GM12865 (cell line): ENCODE measurements around the gene HPDL.

Experiments used
- DNase-seq: peaks from one replicate; pipeline ENCODE4 v3.0.0; 2010; ENCODE audit warnings: low read depth
- H3K4me3 ChIP-seq: 2 replicates; pipeline ENCODE4 v1.5.1; 2011; ENCODE audit warnings: mild to moderate bottlenecking, low read depth, low read length, control low read depth
- TF ChIP-seq, protein P1 (sequence below): IDR thresholded peaks from 2 replicates; pipeline ENCODE4 v1.5.1; 2011; ENCODE audit warnings: low read length, control low read depth, low read depth, inconsistent platforms; ENCODE audit not compliant: insufficient read depth; ENCODE audit errors: missing control alignments

Gene HPDL

GRCh38 chr1:45344499-45344898 lies 17.8 kb downstream of the HPDL start:
- TF ChIP-seq, protein P1, sequence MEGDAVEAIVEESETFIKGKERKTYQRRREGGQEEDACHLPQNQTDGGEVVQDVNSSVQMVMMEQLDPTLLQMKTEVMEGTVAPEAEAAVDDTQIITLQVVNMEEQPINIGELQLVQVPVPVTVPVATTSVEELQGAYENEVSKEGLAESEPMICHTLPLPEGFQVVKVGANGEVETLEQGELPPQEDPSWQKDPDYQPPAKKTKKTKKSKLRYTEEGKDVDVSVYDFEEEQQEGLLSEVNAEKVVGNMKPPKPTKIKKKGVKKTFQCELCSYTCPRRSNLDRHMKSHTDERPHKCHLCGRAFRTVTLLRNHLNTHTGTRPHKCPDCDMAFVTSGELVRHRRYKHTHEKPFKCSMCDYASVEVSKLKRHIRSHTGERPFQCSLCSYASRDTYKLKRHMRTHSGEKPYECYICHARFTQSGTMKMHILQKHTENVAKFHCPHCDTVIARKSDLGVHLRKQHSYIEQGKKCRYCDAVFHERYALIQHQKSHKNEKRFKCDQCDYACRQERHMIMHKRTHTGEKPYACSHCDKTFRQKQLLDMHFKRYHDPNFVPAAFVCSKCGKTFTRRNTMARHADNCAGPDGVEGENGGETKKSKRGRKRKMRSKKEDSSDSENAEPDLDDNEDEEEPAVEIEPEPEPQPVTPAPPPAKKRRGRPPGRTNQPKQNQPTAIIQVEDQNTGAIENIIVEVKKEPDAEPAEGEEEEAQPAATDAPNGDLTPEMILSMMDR = no peak
- no peak for DNase-seq
- H3K4me3 ChIP-seq = no peak overlapping the region

- no peak overlapping the region for H3K4me3 ChIP-seq
- no peak for DNase-seq
- TF ChIP-seq, protein P1 = no peak
Measured at GRCh38 chr1:45345014-45345413, 18.3 kb downstream of the HPDL start.

GRCh38 chr1:45346473-45346872 lies 19.8 kb downstream of the HPDL start:
- DNase-seq = no peak
- no peak overlapping the region for H3K4me3 ChIP-seq
- TF ChIP-seq, protein P1 = no peak

GRCh38 chr1:45348020-45348419 lies 21.3 kb downstream of the HPDL start:
- TF ChIP-seq, protein P1 = no peak
- no peak for DNase-seq
- H3K4me3 ChIP-seq = no peak overlapping the region

DNA sequence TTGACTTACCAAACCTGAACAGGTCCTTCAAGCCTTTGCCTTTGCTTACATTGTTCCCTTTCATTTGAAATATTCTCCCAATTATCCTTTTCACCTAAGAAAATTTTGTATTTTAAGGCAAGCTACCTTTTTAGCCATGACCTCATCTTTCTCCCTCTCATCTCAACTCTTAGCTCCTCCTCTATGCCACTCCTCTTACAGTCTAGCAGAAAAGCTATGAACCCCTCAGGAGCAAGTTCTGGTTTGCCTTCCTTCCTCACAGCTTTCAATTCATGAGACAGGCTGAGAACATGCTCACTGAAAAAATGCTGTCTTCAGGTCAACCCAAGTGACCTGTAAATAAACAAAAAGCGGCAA lies 21.9 kb downstream of the HPDL start:
- TF ChIP-seq, protein P1 = no peak
- DNase-seq = no peak
- no peak overlapping the region for H3K4me3 ChIP-seq

DNA sequence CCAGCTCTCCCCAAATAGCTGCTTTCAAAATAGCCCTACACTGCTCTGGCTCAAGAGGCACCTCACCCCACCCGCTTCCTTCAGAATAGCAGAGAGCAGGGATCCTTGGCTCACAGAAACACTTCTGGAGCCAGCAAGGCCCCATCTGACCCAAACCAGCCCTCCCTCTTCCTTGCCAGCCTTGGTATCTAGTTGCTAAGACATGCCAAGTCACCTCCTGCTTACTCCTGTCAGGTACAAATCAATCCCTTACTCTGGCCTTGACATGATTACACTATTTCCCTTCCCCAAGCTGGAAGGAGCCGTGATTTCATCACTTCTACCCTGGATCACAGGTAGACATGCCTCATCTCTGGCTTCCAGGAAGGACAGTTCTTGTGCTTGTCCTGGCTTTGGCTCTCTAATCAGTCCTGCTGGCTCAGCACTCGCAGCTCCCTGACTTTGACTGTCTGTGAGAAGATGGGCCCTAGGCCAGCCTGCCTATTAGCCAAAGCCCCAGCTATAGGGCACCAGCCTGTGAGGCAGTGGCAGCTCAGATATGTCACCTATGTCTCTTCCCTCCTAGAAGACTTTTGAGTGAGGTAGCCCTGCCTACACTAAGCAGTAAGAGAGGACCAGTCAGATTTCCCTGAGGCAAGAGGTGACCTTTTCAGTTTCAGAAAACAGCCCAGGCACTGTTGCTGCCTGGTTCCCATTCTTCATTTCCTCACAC lies 22.4 kb downstream of the HPDL start:
- no peak overlapping the region for H3K4me3 ChIP-seq
- TF ChIP-seq, protein P1 = no peak
- no peak for DNase-seq

GRCh38 chr1:45351508-45351907 lies 24.8 kb downstream of the HPDL start:
- no peak overlapping the region for H3K4me3 ChIP-seq
- TF ChIP-seq, protein P1 = no peak
- DNase-seq = no peak
